HepG2 (cell line): ENCODE measurements around the gene NUDT15. TPM values are rescaled to one million over a fixed set of nuclear protein-coding genes. Genes with fewer than 3 reads are reported as not detected.

Experiments
- ADNP ChIP-seq: sonication (generic); formaldehyde crosslinking; IDR thresholded peaks from 2 replicates; pipeline ENCODE4 v1.4.0; 2020; ENCODE audit warnings: missing genetic modification reagents
- AGO1 ChIP-seq: fragments of 200-400 bp; formaldehyde crosslinking; IDR thresholded peaks from 2 replicates; pipeline ENCODE4 v1.6.1; 2017; ENCODE audit warnings: mild to moderate bottlenecking, low read depth, low read length, moderate library complexity; ENCODE audit not compliant: poor library complexity, severe bottlenecking
- HNRNPH1 ChIP-seq: fragments of 200-400 bp; formaldehyde crosslinking; optimal IDR thresholded peaks from 2 replicates; pipeline ENCODE3; 2017; ENCODE audit warnings: mild to moderate bottlenecking, low read depth, low read length
- KIAA2018 ChIP-seq: sonication (generic); formaldehyde crosslinking; IDR thresholded peaks from 2 replicates; pipeline ENCODE4 v1.5.0; 2020; ENCODE audit warnings: mild to moderate bottlenecking, missing genetic modification reagents, borderline replicate concordance
- MAX ChIP-seq: IDR thresholded peaks from 2 replicates; pipeline ENCODE4 v1.6.1; 2012; ENCODE audit warnings: inconsistent platforms
- RELA ChIP-seq: sonication (generic); formaldehyde crosslinking; IDR thresholded peaks from 2 replicates; pipeline ENCODE4 v1.4.0; 2020; ENCODE audit warnings: missing genetic modification reagents
- RFX5 ChIP-seq: IDR thresholded peaks from 2 replicates; pipeline ENCODE4 v1.6.1; 2011; ENCODE audit warnings: low read depth, low read length, improper control_type of control experiment
- SNAPC4 ChIP-seq: sonication (generic); formaldehyde crosslinking; IDR thresholded peaks from 2 replicates; pipeline ENCODE4 v1.4.0; 2020; ENCODE audit warnings: mild to moderate bottlenecking, missing genetic modification reagents
- YY1 ChIP-seq: IDR thresholded peaks from 2 replicates; pipeline ENCODE4 v1.6.1; 2011; ENCODE audit warnings: low read length, low read depth, moderate library complexity, mild to moderate bottlenecking; ENCODE audit not compliant: insufficient read depth, insufficient replicate concordance
- ZBTB26 ChIP-seq: IDR thresholded peaks from 2 replicates; pipeline ENCODE4 v1.6.1; 2016; ENCODE audit warnings: missing compliant biosample characterization, missing genetic modification reagents, borderline replicate concordance
- ZFP41 ChIP-seq: sonication (generic); formaldehyde crosslinking; IDR thresholded peaks from 2 replicates; pipeline ENCODE4 v1.4.0; 2020; ENCODE audit warnings: mild to moderate bottlenecking, missing genetic modification reagents, borderline replicate concordance
- ZNF251 ChIP-seq: sonication (generic); formaldehyde crosslinking; IDR thresholded peaks from 2 replicates; pipeline ENCODE4 v1.9.0; 2021; ENCODE audit warnings: mild to moderate bottlenecking, missing genetic modification reagents
- ZNF547 ChIP-seq: sonication (generic); formaldehyde crosslinking; IDR thresholded peaks from 2 replicates; pipeline ENCODE4 v1.5.1; 2020; ENCODE audit warnings: mild to moderate bottlenecking, missing genetic modification reagents
- ZNF883 ChIP-seq: sonication (generic); formaldehyde crosslinking; IDR thresholded peaks from 2 replicates; pipeline ENCODE4 v1.5.1; 2020; ENCODE audit warnings: mild to moderate bottlenecking, missing genetic modification reagents; ENCODE audit errors: not compliant biosample characterization
- polyA plus RNA-seq, 8 experiments: library from polyadenylated mRNA; depleted of rRNA in 3 of 8; stranded (reverse) in 7 of 8; unstranded in 1 of 8; fragments of >200 nt; fragmentation: Illumina TruSeq in 4 of 8; extraction: Trizol in 4 of 8; gene quantifications; 2 replicates each; pipeline versions ENCODE4 v1.2.1 to v1.2.3, GENCODE V29; 2011 to 2016; ENCODE audit warnings: low read depth in 4 of 8, missing spikeins in 1 of 8, mixed read lengths in 1 of 8; ENCODE audit not compliant: insufficient read depth in 1 of 8
- total RNA-seq, 5 experiments: library from RNA; depleted of rRNA; stranded (reverse); fragments of >200 nt; fragmentation: Illumina TruSeq; extraction: Trizol; gene quantifications; 2 replicates each; pipeline ENCODE4 v1.2.3, GENCODE V29; 2016; ENCODE audit warnings: low read depth in 1 of 5

Gene NUDT15
- total and polyA plus RNA-seq, 2 of the 13 experiments (the other 11 are each of a cell fraction or from before 2014, with no cell fraction given) = 21.3 to 47.3 TPM

GRCh38 chr13:48094781-48095502 is 57.4 kb downstream of the NUDT15 start, which contains the start of gene MED4 (continued):
- TF ChIP-seq SNAPC4 (CRISPR knock-in tag) (no peak; the same call in 1 of the 2 replicates), ZBTB26 (peak; percentile 72; the same call in 1 of the 2 replicates), ZNF547 (peak; percentile 54; the same call in 1 of the 2 replicates), ZFP41 (no peak), RELA (CRISPR knock-in tag) (peak; percentile 81; the same call in 1 of the 2 replicates), RFX5 (no peak), MAX (peak; percentile 66), ZNF251 (CRISPR knock-in tag) (no peak), AGO1 (peak; percentile 40), ZNF883 (CRISPR knock-in tag) (peak; percentile 55), HNRNPH1 (peak; percentile 64), ADNP (no peak), KIAA2018 (CRISPR knock-in tag) (no peak), YY1 (peak; percentile 97)
